HG03135 (cell line): ENCODE data around the gene PRRC2B.
"Not testable (repeated sequence)": the region's sequence is repeated elsewhere in the genome, so short reads cannot be mapped to it uniquely, and the experiment has no call there.

ENCODE experiments used
- ATAC-seq: cut with Tn5 transposase; IDR thresholded peaks from one replicate; pipeline ENCODE4 v1.9.1; 2021; ENCODE audit warnings: mild to moderate bottlenecking, moderate library complexity; ENCODE audit not compliant: unreplicated experiment

The PRRC2B gene

DNA sequence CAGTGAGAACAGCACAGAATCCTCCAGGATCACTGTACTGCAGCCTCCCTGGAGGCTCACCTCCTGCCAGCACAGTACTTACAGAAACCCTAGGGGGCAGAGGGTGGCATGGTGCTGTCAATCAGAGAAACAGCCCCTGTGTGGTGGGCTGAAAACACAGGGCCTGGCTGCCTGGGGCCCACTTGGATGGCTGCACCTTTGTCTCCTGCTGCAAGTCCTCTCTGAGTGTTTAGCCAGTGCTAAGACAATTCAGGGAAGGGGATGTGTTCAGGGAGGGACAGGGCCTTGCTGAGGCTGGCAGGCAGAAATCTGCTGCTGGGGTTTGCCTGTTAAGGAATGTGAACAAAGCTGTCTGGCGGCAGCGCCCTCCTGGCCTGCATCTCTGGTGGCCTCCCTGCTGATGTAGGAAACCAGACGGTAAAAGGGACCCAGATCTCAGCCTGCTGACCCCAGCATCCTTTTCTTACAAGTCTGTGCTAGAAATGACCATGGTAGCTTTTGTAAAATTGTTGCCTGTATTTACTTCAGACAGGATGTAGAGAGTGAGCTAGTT is 39.5 kb downstream of the PRRC2B start:
- ATAC-seq, result no peak

DNA sequence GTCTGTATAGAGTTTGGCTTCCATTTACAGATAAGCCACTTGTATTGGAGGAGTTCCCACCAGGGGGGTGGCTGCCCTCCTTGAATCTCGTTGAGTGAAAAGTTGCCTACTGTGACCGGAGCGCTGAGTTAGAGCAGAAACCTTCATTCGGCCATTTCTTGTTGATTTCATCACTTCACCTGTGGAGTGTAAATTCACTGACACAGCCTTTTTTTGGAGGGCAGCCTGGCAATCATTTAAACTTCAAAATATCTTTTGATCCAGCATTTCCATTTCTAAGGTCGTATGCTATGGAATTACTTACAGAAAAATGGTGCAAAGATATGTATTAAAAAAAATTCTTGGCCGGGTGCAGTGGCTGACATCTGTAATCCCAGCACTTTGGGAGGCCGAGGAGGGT is 40.8 kb downstream of the PRRC2B start:
- ATAC-seq, result no peak

DNA sequence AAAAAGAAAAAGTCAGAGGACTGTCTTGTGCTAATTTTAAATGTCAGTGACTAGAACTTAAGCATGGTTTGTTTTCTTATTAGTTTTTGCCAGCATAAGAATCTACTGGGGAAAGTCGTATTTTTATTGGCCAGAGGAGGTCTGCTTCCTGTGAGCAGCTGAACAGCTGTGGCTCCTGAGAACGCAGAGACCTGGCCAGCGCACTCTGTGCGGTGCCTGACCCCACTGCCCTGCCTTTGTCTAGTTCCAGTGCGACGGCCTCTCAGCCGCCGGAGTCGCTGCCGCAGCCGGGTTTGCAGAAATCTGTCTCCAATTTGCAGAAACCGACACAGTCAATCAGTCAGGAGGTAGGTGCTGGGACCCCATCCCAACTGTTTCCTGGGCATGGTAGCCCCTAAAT is 42.5 kb downstream of the PRRC2B start:
- no peak for ATAC-seq

DNA sequence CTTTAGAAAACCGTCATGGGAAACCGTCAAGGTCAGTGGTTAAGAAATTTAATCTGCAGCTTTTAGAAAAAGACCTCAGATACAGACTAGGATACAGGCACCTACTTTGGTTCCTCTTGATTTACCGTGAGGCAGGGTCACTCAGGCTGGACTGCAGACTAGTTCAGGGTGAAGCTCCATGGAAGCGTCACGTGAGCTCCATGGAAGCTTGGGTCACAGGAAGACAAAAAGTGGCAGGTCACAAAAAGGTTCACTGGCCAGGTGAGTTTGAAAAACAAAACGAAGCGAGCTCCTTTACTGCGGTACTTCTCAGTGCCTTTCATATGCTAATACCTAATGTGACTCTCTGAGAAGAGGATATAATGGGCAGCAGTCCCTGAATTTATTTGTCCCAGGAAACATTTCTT is 43.0 kb downstream of the PRRC2B start:
- ATAC-seq, result no peak

DNA sequence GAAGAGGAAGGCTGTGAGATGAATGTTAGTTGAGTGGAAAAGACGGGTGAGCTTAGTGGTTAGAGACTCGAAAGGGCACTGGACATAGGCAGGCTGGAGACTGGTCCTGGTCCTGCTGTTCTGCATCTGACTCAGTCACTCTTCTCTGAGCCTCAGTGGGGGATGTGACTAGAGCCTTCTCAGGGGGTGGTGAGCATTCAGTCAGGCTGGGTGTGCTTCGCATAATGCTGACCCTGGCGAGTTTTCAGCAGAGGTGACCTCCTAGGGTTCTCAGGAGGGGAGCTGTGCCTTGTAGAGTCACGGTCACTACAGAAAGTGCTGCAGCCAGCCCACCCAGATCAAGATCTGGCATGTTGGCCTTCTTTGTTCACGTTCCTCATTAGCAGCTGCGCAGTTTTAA is 44.3 kb downstream of the PRRC2B start:
- ATAC-seq, result no peak

DNA sequence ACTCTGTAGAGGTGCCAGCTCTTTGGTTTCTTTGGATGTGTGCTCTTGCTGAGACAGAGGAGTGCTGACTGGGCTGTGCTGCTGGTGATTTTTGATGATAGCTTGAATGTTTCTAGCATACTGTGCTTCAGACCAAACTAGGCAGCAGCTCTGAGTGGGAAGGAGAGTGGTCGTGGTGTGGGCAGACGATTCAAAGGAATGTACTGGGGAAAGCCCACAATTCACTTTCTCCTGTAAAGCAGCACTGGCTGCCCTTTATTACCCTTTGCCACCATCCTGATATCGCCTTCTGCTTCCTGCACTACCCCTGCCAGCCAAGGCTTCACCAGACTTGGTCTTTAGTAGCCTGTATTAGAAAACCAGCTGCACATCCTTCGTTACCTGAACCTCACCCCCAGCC is 45.3 kb downstream of the PRRC2B start:
- no peak for ATAC-seq

DNA sequence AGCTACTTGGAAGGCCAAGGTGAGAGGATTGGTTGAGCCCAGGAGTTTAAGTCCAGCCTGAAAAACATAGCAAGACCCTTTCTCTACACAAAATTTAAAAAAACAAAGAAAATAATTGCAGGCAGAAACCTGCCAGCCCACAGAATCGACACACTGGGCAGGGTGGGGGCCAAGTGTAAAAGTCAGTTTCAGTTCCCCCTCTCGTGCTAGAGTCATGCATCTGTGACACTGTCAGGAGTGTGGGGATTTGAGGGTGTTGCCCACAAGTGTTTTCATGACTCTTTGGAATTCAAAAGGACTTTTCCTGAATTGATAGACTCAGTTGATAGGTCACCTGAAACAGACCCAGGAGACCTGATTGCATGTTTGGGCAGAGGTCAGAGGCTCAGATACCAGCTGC is 47.6 kb downstream of the PRRC2B start:
- no peak for ATAC-seq

DNA sequence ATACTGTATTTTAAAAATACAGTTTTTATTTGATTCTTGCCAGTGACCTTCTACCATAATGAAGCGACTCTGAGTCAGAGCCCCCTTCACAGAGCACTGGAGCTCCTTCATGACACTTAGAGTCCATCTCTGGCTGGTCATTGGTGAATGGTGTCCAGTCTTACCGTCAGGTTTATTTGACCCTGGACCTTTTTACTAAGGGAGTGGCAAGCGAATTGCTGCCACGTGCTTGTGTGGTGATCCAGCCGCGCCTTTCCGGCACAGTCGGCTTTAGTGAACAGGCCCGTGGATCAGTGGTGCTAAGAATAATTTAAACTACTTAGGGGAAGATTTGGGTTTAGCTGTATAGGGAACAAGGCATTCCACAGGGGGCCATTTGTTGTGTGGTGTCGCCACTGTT is 48.5 kb downstream of the PRRC2B start:
- no peak for ATAC-seq

DNA sequence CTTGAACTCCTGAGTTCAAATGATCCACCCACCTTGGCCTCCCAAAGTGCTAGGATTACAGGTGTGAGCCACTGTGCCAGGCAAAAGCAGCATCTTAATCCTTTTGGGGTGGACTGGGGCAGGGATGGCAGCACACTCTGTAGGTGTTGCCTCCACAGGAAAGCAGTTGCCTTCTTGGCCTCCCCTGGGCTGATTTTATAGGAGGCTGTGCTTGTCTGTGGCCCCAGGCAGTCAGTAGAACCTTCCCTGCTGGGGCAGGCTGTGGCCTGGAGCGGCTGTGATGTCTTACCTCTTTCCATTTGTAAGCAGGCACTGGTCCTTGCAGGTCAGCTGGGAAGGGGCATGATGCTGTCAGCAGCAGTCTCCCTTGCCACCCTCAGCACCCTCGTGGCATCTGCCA is 49.8 kb downstream of the PRRC2B start:
- no peak for ATAC-seq

DNA sequence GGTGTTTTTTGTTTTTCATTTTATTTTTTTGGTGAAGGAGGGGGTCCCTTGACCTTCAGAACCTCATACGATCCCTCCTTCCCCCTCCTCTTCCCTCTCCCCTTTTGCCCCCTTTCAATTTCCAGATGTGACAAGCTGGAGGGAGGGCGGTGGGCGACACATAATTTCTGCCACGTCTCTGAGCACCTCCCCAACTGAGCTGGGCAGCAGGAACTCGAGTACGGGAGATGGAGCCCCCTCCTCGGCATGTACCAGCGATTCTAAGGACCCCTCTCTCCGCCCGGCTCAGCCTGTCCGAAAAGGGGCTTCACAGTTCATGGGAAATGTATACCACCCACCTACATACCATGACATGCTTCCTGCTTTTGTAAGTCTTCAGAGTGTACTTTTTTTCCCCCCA is 52.4 kb downstream of the PRRC2B start:
- ATAC-seq, result no peak

DNA sequence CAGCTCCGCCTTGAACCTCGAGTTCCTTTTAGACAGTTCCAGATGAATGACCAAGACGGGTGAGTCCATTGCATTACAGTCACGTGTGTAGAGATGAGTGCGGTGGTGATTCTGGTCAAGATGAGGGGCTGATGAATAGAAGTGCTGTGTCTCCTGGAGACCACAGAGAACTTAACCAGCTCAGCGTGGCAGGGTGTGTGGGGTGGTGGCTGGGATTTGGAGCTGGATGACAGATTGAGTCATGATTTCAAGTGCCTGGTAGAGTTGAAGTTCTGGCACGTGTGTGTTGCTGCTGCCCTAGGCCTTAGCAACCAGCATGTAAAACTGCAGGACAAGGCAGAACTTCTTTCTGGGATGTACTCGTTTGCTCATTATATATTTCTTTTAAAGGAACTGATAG is 53.3 kb downstream of the PRRC2B start:
- ATAC-seq, result no peak

DNA sequence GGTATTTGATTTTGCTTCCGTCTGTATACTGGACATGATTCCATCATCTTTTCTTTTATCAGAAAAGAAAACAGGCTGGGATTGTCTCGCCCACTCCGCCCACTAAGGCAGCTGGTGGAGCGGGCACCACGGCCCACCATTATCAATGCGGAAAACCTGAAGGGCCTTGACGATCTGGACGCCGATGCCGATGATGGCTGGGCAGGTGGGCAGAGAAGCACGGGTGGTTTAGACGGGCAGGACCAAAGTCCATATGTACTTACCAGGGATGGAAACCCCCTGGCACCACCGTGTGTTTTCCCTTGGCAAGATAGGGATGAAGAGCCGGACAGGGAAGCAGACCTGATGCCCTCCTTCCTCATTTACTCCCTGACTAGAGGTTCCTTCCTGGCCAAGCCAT is 53.7 kb downstream of the PRRC2B start:
- no peak for ATAC-seq

DNA sequence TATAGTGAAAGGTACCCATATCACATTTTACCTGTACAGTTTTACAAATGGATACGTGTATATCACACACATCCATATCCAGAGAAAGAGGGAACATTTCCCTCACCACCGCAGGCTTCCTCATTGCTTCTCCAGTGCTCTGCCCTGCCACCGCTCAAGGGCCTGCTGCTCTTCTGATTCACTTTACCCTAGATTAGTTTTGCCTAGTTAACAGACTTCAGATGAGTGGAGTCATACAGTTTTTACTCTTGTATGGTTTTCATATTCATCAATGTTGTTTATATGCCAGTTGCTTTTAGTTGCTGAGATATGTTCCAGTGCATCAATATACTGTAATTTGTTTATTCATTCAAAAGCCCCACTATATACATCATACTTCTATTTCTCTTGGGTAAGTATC is 54.9 kb downstream of the PRRC2B start:
- ATAC-seq, result no peak

DNA sequence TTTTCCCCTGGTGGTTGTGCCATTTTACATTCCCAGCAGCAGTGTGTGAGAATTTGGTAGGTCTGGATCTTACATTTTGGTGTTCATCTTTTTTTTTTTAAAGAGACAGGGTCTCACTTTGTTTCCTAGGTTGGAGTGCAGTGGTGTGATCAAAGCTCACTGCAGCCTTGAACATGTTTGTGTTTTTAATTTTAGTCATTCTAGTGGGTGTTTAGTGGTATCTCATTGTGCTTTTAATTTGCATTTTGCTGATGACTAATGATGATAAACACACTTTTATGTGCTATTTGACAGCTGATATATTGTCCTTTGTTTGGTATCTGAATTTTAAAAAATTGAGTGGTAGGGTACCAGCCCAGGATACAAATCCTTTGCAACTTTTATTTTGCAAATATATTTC is 55.4 kb downstream of the PRRC2B start:
- no peak for ATAC-seq

DNA sequence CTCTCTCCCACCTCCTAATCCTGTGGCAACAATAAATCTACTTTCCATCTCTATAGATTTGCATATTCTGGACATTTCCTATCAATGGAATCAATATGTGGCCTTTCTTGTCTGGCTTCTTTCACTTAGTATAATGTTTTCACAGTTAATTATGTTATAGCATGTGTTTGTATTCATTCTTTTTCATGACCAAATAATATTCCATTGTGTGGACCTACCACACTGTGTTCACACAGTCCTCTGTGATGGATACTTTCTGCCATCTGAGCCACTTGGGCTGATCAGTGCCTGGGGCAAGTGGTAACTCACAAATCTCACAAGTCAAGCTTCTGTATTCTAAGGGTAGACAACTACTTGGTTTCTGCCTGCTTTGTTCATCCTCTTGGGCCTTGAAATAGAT is 60.1 kb downstream of the PRRC2B start:
- ATAC-seq, result no peak

DNA sequence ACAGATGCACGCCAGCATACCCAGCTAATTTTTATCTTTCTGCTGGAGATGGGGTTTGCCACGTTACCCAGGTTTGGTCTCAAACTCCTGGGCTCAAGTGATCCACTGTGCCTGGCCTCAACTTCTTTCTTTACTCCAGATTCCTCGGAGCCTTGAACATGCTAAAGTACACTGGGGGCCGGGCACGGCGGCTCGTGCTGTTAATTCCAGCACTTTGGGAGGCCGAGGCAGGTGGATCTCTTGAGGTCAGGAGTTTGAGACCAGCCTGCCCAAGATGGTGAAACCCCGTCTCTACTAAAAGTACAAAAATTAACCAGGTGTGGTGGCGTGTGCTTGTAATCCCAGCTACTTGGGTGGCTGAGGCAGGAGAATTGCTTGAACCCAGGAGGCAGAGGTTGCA is 61.8 kb downstream of the PRRC2B start:
- not testable (repeated sequence) for ATAC-seq

DNA sequence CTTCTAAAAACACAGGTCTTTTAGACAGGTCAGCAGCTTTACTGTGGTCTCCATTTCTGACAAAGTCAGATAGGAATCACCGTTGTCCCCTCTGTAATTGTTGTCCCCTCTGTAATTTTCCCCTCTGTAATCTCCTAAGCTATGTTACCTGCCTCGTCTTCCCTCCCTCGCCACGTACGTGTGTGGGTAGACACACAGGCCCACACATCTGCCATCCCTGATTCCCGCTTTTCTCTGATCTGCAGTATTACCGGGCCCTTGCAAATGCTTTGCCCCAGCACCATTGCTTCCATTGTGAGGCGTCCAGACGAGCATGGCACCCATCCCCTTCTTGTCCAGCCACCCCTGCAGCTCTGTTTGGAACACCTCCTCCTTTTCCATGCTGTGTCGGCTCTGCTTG is 63.9 kb downstream of the PRRC2B start:
- no peak for ATAC-seq

DNA sequence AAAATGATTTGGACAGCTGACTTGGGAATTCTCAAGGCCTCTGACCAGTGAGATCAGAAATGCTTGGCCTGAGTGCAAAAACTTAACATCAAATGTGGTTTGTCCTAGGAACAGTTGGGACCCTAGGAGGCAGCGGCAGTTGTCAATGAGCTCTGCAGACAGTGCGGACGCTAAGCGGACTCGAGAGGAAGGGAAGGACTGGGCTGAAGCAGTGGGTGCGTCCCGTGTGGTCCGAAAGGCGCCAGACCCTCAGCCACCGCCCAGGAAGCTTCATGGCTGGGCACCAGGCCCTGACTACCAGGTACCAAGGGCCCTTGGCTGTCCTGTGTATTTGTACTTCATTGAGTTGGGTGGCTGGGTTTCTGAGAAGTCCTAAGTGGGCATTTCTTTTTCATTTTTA is 65.2 kb downstream of the PRRC2B start:
- no peak for ATAC-seq

DNA sequence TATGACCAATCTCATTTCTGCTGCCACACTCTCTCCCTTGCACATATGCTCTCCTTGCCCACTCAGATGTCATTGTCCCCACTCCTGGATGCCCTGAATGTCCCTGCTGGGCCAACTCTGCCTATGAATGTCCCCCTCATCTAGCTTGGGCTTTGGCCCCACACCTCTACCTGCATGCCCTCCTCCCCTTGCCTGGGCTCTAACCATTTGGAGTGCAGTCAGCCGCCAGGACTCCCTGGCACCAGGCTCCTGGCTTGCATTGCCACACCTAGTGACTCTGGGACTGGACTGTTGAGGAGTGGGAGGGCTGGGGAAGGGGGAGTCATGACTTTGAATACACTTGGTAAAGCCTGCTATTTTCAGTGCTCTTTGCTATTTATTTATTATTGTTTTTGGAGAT is 67.3 kb downstream of the PRRC2B start:
- ATAC-seq, result no peak

DNA sequence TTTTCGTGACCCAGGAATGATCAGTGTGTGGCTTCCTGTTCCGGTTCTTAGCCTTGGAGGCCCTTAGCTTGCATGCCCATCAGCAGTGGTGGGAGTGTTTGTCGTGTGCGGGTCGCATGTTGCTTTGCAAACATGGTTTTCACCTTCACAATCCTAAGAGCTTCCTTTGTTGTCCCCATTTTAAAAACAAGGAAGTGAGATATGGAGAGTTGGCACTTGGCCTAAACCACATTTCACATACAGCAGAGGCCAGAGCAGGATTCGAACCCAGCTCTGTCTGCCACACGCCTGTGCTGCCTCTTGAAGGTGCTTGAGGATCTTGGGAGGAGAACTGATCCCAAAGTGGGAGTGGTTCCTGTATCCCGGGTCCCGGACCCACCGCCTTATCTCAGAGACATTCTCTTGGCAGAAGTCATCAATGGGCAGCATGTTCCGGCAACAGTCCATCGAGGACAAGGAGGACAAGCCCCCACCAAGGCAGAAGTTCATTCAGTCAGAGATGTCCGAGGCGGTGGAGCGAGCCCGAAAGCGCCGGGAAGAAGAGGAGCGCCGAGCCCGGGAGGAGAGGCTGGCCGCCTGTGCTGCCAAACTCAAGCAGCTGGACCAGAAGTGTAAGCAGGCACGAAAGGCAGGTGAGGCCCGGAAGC is 70.6 kb downstream of the PRRC2B start:
- ATAC-seq, result no peak

DNA sequence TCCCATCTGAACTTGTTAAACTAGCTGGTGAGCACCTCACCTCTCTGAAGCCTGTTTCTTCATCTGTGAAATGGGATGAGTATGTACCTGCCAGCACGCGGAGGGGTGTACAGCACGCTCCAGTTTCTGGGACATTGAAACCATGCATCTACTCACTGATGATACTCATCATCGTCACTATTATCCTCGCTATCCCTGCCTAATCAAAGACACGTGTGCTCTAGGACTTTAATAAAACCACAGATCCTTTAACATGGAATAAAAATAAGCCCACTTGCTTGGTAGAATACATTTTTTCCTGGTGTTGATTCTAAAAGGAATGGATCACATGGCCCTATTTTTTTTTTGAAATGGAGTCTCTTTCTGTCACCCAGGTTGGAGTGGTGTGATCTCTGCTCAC is 71.5 kb downstream of the PRRC2B start:
- no peak for ATAC-seq

DNA sequence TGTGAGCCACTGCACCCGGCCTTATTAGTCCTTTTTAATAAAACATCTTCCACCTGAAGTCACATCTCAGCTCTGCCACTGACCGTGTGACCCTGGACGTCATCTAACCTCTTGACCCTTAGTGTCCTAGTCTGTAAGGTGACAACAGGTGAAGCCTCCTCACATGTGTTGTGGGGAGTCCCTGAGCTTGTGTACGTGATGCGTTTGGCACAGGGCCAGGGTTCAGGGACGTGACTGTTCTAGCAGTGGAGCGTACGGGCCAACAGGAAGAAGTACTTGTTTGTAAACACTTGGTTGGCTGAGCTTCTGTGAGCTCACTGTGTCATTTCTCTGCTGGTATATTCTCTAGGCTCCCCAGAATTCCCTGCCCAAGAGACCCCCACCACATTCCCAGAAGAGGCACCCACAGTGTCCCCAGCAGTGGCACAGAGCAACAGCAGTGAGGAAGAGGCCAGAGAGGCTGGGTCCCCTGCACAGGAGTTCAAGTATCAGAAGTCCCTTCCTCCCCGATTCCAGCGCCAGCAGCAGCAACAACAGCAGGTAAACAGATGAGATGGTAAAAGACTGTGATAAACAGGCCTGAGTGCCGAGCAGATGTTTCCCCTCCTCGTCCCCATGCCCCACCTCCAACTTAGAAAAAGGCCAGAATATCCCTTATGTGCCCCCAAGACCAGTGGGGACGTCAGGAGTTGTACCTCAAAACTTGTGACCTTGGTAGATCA is 73.5 kb downstream of the PRRC2B start:
- ATAC-seq, result no peak

DNA sequence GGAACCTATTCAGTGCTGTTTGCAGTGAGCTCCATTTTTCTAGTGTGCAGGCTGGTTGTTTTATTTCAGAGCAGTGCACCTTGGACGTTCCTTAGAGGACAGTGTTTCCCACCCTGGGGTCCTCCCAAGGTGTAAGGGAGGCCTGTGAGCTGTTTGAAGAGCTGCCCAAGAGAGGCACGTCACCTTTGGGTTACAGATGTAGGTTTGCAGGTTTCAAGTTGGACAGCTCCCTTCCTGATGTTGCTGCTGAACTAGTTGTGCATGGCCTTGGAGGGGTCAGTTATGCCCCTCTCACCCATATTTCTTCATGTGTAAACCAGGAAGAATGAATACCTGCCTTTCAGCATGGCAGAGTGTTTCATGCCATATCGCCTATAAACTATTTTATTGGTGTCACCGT is 74.1 kb downstream of the PRRC2B start:
- ATAC-seq, result no peak
